ENCODE results near the gene RPL29. TPM values are rescaled to one million over a fixed set of nuclear protein-coding genes. Genes with fewer than 3 reads are reported as not detected.
A peak's percentile ranks its signal among the peaks of the same experiment; 100 is the strongest.

Gene RPL29
- total RNA-seq, 1 donor from 2014 or later = 1,678 TPM

DNA sequence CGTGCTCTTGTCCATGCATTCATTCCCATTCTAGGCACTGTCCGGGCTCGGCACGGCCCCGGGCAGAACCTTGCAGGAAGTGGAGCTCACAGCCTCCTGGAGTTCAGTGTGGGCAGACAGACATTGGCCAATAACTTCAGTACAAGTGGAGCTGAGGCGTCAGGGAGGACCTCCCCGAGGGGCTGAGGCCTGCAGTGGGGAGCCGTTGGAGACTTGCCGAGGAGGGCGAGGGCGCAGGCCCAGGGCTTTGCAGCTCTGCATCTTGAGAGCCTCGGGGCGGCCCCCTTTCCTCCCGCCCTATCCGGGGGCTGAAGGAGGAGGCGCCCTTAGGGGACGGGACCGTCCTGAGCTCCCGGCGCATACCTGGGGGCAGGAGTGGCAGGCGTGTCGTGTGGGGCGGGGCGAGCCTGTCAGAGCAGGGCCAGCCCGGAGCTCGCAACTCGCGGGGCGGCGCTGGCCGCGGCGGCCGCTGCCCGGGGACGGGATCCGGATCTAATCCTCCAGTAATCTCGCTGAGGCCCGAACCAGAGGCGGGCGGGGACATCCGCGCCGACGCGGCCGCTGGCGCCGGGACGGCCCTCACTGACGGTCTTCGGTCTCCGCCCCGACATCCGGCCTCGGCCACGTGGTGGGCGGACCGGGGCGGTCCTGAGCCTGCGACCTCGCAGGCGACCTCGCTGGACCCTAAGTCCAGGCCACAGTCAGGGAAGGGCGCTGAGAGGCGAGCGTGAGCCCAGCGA is 12.7 kb downstream of the RPL29 start, which contains the start of gene ACY1:
ACY1 (plus strand) TSS at position 698 of the 740 bp plus-strand sequence. CDS start 530 bp downstream, outside the sequence.
- no peak for TF ChIP-seq CTCF (IDR thresholded peaks at IDR 0.05)
- peak in 1 of 2 donors; percentile 38 for TF ChIP-seq POLR2A (IDR thresholded peaks at IDR 0.05)
- peak in 1 of 2 donors; percentile 79 for TF ChIP-seq POLR2AphosphoS5 (IDR thresholded peaks at IDR 0.05; ENCODE audit: insufficient read depth in 1 of 2, low read depth in 1 of 2)
- intact Hi-C loops (cut with DNase I) = no loop called here
- no peaks in the 10 kb centered on the region for H3K36me3 ChIP-seq
- H3K4me1 ChIP-seq = peaks cover 28% of the 10 kb centered on the region
- H3K4me3 ChIP-seq = peak within 1 kb of the TSS; percentile 53 to 60
- no peaks in the 10 kb centered on the region for H3K27me3 ChIP-seq
- no peak for DNase-seq (ENCODE audit: extremely low spot score in 2 of 2)
- H3K27ac ChIP-seq = peak within 1 kb of the TSS; percentile 91
- no peaks in the 10 kb centered on the region for H3K9me3 ChIP-seq

- TF ChIP-seq CTCF (IDR thresholded peaks at IDR 0.05) = peak in 1 of 3 experiments; percentile 21
- TF ChIP-seq POLR2AphosphoS5 (IDR thresholded peaks at IDR 0.05; ENCODE audit: insufficient read depth in 1 of 2, low read depth in 1 of 2) = no peak
- no peak for TF ChIP-seq POLR2A (IDR thresholded peaks at IDR 0.05)
- H3K4me3 ChIP-seq = peak overlapping the region; percentile 53 to 60
- peak overlapping the region; percentile 91 for H3K27ac ChIP-seq
- no peaks in the 10 kb centered on the region for H3K27me3 ChIP-seq
- no peak for DNase-seq (ENCODE audit: extremely low spot score in 2 of 2)
- H3K4me1 ChIP-seq = peaks cover 28% of the 10 kb centered on the region
- H3K9me3 ChIP-seq = no peaks in the 10 kb centered on the region
- no peaks in the 10 kb centered on the region for H3K36me3 ChIP-seq
- intact Hi-C loops (cut with DNase I) = no loop called here
These were observed 13.3 kb downstream of the RPL29 start for GRCh38 chr3:51982352-51982837.

DNA sequence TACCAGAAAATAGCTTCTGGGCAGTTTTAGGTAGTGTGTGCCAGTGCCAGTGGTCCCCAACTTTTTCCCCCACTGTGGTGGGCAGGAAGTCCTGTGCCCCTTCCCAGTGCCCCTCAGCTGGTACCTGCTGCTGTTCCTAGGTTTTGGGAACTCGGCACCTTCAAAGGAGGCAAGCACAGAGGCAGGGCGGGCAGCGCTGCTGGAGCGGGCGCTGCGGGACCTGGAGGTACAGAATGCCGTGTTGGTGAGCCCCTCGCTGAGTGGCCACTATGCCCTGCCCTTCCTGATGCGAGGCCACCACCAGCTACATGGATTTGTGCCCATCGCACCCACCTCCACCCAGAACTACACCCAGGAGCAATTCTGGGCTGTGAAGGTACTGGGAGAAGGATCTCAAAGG is 15.4 kb downstream of the RPL29 start:
- no peaks in the 10 kb centered on the region for H3K27me3 ChIP-seq
- H3K4me3 ChIP-seq = no peak overlapping the region
- no peak overlapping the region for H3K27ac ChIP-seq
- peaks cover 35% of the 10 kb centered on the region for H3K4me1 ChIP-seq
- H3K9me3 ChIP-seq = no peaks in the 10 kb centered on the region
- intact Hi-C loops (cut with DNase I) = no loop called here
- DNase-seq (ENCODE audit: extremely low spot score in 2 of 2) = no peak
- TF ChIP-seq CTCF (IDR thresholded peaks at IDR 0.05) = no peak
- TF ChIP-seq POLR2AphosphoS5 (IDR thresholded peaks at IDR 0.05; ENCODE audit: insufficient read depth in 1 of 2, low read depth in 1 of 2) = no peak
- no peak for TF ChIP-seq POLR2A (IDR thresholded peaks at IDR 0.05)
- no peaks in the 10 kb centered on the region for H3K36me3 ChIP-seq

GRCh38 chr3:51978143-51978502 is 17.6 kb downstream of the RPL29 start:
- TF ChIP-seq POLR2A (IDR thresholded peaks at IDR 0.05) = no peak
- no peak for TF ChIP-seq CTCF (IDR thresholded peaks at IDR 0.05)
- TF ChIP-seq POLR2AphosphoS5 (IDR thresholded peaks at IDR 0.05; ENCODE audit: insufficient read depth in 1 of 2, low read depth in 1 of 2) = no peak
- no peak overlapping the region for H3K4me3 ChIP-seq
- intact Hi-C loops (cut with DNase I) = no loop called here
- peaks cover 43% of the 10 kb centered on the region for H3K4me1 ChIP-seq
- H3K36me3 ChIP-seq = no peaks in the 10 kb centered on the region
- no peaks in the 10 kb centered on the region for H3K9me3 ChIP-seq
- H3K27ac ChIP-seq = no peak overlapping the region
- DNase-seq (ENCODE audit: extremely low spot score in 2 of 2) = no peak
- no peaks in the 10 kb centered on the region for H3K27me3 ChIP-seq
